Esophagus muscularis mucosa (tissue), 3 donors: ENCODE results near the gene SORCS2.

ENCODE experiments used
- POLR2A ChIP-seq: fragments of 450-650 bp; IDR thresholded peaks from one replicate; pipeline ENCODE4 v1.6.1; 2017; ENCODE audit warnings: antibody characterized with exemption, moderate library complexity, mild to moderate bottlenecking, low read depth
- POLR2AphosphoS5 ChIP-seq, 2 donors: sonication (generic); formaldehyde crosslinking; IDR thresholded peaks; one replicate each; pipeline ENCODE4 v1.6.1; 2017; ENCODE audit warnings: antibody characterized with exemption in 2 of 2
- TF ChIP-seq, protein P1 (sequence below), 3 experiments: fragments of 200-600 bp in 2 of 3; fragments of 450-650 bp in 1 of 3; sonication (generic) in 2 of 3; IDR thresholded peaks; one replicate each; pipeline ENCODE4 v1.5.1; 2017 to 2019; ENCODE audit warnings: antibody characterized with exemption in 3 of 3, mild to moderate bottlenecking in 2 of 3, moderate library complexity in 1 of 3

DNA sequence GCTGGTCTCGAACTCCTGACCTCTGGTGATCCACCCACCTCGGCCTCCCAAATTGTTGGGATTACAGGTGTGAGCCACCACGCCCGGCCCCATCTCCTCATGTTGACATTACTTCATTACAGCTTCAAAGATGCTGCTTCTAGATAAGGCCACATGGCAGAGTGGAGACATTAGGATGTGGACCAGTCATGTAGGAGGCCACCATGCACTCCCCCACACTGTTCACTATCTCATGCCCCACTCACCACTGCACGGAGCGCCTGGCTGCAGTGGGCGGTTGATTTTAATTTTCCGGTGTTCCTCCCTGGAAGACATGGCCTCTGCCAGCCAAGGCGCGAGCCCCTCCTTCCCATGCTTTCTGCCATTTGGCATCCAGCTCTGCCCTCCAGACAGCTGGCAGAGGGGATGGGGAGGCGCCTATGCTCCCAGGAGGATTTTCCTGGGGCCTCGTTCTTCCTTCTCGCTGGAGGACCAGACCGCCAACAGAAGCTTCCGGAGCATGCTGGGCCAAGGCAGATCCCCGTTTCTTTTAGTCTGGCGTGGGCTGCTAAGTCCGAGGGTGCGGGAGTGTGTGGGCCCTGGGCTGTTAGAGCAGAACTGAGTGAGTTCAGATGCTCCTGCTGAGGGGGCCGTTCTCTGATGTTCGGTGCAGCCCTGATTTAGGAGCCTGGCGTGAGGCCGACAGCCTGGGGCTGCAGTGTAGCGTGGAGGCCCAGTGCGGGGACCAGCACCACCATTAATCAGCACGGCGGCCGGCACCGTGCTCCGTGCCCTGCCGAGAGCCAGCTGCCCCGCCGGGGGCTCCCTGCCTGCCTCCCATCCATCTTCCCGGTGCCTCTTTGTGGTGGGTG, 93.1 kb downstream of the SORCS2 start:
- TF ChIP-seq, protein P1, sequence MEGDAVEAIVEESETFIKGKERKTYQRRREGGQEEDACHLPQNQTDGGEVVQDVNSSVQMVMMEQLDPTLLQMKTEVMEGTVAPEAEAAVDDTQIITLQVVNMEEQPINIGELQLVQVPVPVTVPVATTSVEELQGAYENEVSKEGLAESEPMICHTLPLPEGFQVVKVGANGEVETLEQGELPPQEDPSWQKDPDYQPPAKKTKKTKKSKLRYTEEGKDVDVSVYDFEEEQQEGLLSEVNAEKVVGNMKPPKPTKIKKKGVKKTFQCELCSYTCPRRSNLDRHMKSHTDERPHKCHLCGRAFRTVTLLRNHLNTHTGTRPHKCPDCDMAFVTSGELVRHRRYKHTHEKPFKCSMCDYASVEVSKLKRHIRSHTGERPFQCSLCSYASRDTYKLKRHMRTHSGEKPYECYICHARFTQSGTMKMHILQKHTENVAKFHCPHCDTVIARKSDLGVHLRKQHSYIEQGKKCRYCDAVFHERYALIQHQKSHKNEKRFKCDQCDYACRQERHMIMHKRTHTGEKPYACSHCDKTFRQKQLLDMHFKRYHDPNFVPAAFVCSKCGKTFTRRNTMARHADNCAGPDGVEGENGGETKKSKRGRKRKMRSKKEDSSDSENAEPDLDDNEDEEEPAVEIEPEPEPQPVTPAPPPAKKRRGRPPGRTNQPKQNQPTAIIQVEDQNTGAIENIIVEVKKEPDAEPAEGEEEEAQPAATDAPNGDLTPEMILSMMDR (IDR thresholded peaks at IDR 0.05), result no peak
- TF ChIP-seq POLR2A (no peak), POLR2AphosphoS5 (IDR thresholded peaks at IDR 0.05) (no peak)
